Activated naive CD8-positive, alpha-beta T cell (primary cell): Measurements from ENCODE around the gene MTHFSD.
A peak's percentile ranks its signal among the peaks of the same experiment; 100 is the strongest.

Experiments used
- H3K27ac Mint-ChIP-seq: one replicate; pipeline ENCODE4 v1.8.0; 2021; ENCODE audit warnings: mixed read lengths
- H3K27me3 Mint-ChIP-seq: one replicate; pipeline ENCODE4 v1.8.0; 2021; ENCODE audit warnings: mixed read lengths
- H3K36me3 Mint-ChIP-seq: one replicate; pipeline ENCODE4 v1.8.0; 2021; ENCODE audit warnings: mixed read lengths
- H3K4me1 Mint-ChIP-seq: one replicate; pipeline ENCODE4 v1.8.0; 2021; ENCODE audit warnings: low read depth, mixed read lengths
- H3K4me3 Mint-ChIP-seq: one replicate; pipeline ENCODE4 v1.8.0; 2021; ENCODE audit warnings: mild to moderate bottlenecking, mixed read lengths
- H3K9me3 Mint-ChIP-seq: one replicate; pipeline ENCODE4 v1.8.0; 2021; ENCODE audit warnings: low read depth, mixed read lengths

Gene MTHFSD

GRCh38 chr16:86512860-86513470 is 42.1 kb downstream of the MTHFSD start:
- Mint-ChIP-seq H3K4me3 (no peak overlapping the region), H3K36me3 (no peaks in the 10 kb centered on the region), H3K9me3 (no peaks in the 10 kb centered on the region), H3K27ac (no peak overlapping the region), H3K27me3 (peaks cover 34% of the 10 kb centered on the region), H3K4me1 (peaks cover 15% of the 10 kb centered on the region)

- Mint-ChIP-seq H3K27me3 (peaks cover 39% of the 10 kb centered on the region), H3K27ac (no peak overlapping the region), H3K36me3 (no peaks in the 10 kb centered on the region), H3K9me3 (no peaks in the 10 kb centered on the region), H3K4me1 (peaks cover 21% of the 10 kb centered on the region), H3K4me3 (no peak overlapping the region)
Observed at GRCh38 chr16:86512301-86512859, 42.7 kb downstream of the MTHFSD start.

GRCh38 chr16:86511317-86512161 is 43.5 kb downstream of the MTHFSD start:
- H3K36me3 Mint-ChIP-seq: no peaks in the 10 kb centered on the region
- peak overlapping the region; percentile 52 for H3K4me3 Mint-ChIP-seq
- H3K27me3 Mint-ChIP-seq: peaks cover 42% of the 10 kb centered on the region
- peaks cover 21% of the 10 kb centered on the region for H3K4me1 Mint-ChIP-seq
- H3K9me3 Mint-ChIP-seq: no peaks in the 10 kb centered on the region
- H3K27ac Mint-ChIP-seq: peak overlapping the region; percentile 41

GRCh38 chr16:86510465-86511261 is 44.4 kb downstream of the MTHFSD start, which contains the start of gene FOXF1:
TSS of gene FOXF1 (plus strand) at chr16:86510527. CDS start at chr16:86510570, 43 bp downstream.
- Mint-ChIP-seq H3K36me3 (no peaks in the 10 kb centered on the region), H3K9me3 (no peaks in the 10 kb centered on the region)

GRCh38 chr16:86509759-86510464 is 45.1 kb downstream of the MTHFSD start:
- no peaks in the 10 kb centered on the region for H3K9me3 Mint-ChIP-seq
- peak overlapping the region; percentile 86 for H3K4me3 Mint-ChIP-seq
- peaks cover 33% of the 10 kb centered on the region for H3K4me1 Mint-ChIP-seq
- H3K27ac Mint-ChIP-seq: no peak overlapping the region
- H3K36me3 Mint-ChIP-seq: no peaks in the 10 kb centered on the region
- peaks cover 48% of the 10 kb centered on the region for H3K27me3 Mint-ChIP-seq

More at GRCh38 chr16:86510465-86511261, 44.4 kb downstream of the MTHFSD start, which contains the start of gene FOXF1:
- Mint-ChIP-seq H3K27me3 (peaks cover 46% of the 10 kb centered on the region), H3K4me3 (peak within 1 kb of the TSS; percentile 86), H3K27ac (no peak within 1 kb of the TSS), H3K4me1 (peaks cover 29% of the 10 kb centered on the region)

GRCh38 chr16:86508947-86509758 is 45.9 kb downstream of the MTHFSD start:
- Mint-ChIP-seq H3K4me3 (peak overlapping the region; percentile 86), H3K4me1 (peaks cover 34% of the 10 kb centered on the region), H3K36me3 (no peaks in the 10 kb centered on the region), H3K27ac (peak overlapping the region; percentile 46), H3K9me3 (no peaks in the 10 kb centered on the region), H3K27me3 (peaks cover 51% of the 10 kb centered on the region)

GRCh38 chr16:86508028-86508946 is 46.7 kb downstream of the MTHFSD start:
- Mint-ChIP-seq H3K4me1 (peaks cover 30% of the 10 kb centered on the region), H3K27me3 (peaks cover 49% of the 10 kb centered on the region), H3K9me3 (no peaks in the 10 kb centered on the region), H3K36me3 (no peaks in the 10 kb centered on the region), H3K27ac (no peak overlapping the region), H3K4me3 (peak overlapping the region; percentile 86)

GRCh38 chr16:86507173-86508027 is 47.6 kb downstream of the MTHFSD start:
- Mint-ChIP-seq H3K27me3 (peaks cover 50% of the 10 kb centered on the region), H3K36me3 (no peaks in the 10 kb centered on the region), H3K9me3 (no peaks in the 10 kb centered on the region), H3K4me1 (peaks cover 28% of the 10 kb centered on the region), H3K27ac (no peak overlapping the region), H3K4me3 (peak overlapping the region; percentile 65)

- Mint-ChIP-seq H3K9me3 (no peaks in the 10 kb centered on the region), H3K27ac (no peak overlapping the region), H3K27me3 (peaks cover 57% of the 10 kb centered on the region), H3K36me3 (no peaks in the 10 kb centered on the region), H3K4me3 (peak overlapping the region; percentile 48), H3K4me1 (peaks cover 26% of the 10 kb centered on the region)
Observed at GRCh38 chr16:86505899-86506864, 48.9 kb downstream of the MTHFSD start.

GRCh38 chr16:86505185-86505898 is 49.7 kb downstream of the MTHFSD start:
- Mint-ChIP-seq H3K27ac (no peak overlapping the region), H3K4me3 (peak overlapping the region; percentile 14), H3K9me3 (no peaks in the 10 kb centered on the region), H3K4me1 (peaks cover 24% of the 10 kb centered on the region), H3K36me3 (no peaks in the 10 kb centered on the region), H3K27me3 (peaks cover 61% of the 10 kb centered on the region)
